ENCODE data around the gene DGKI. TPM values are rescaled to one million over a fixed set of nuclear protein-coding genes. Genes with fewer than 3 reads are reported as not detected.

Gene DGKI
- total and polyA plus RNA-seq, 10 donors: 0.03 to 1.0 (median 0.45) TPM

DNA sequence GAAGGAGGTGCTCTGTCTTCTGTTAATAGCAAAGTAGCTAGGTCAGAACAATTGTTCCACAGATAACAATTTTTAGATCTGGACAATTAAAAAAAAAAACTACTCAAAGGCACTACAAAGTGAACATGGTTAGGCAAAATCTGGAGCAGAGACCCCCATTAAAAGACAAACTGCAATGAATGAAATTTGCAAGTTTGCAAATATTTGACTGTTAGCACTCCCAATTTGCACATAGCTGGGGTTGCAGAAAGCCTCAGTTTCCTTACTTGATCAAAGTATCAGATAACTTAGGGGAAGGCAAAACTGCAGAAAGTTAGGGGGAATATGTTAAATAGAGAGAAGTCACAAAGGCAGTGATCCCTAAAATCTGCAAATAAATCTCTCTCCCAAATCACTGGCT is 68.3 kb downstream of the DGKI start:
- DNase-seq: no peak
- no peak for TF ChIP-seq POLR2A (IDR thresholded peaks at IDR 0.05)
- TF ChIP-seq, protein P1, sequence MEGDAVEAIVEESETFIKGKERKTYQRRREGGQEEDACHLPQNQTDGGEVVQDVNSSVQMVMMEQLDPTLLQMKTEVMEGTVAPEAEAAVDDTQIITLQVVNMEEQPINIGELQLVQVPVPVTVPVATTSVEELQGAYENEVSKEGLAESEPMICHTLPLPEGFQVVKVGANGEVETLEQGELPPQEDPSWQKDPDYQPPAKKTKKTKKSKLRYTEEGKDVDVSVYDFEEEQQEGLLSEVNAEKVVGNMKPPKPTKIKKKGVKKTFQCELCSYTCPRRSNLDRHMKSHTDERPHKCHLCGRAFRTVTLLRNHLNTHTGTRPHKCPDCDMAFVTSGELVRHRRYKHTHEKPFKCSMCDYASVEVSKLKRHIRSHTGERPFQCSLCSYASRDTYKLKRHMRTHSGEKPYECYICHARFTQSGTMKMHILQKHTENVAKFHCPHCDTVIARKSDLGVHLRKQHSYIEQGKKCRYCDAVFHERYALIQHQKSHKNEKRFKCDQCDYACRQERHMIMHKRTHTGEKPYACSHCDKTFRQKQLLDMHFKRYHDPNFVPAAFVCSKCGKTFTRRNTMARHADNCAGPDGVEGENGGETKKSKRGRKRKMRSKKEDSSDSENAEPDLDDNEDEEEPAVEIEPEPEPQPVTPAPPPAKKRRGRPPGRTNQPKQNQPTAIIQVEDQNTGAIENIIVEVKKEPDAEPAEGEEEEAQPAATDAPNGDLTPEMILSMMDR (IDR thresholded peaks at IDR 0.05 in 8 of 11, conservative IDR thresholded peaks at IDR 0.05 in 3 of 11): no peak
- no peak for TF ChIP-seq POLR2AphosphoS5 (IDR thresholded peaks at IDR 0.05)
- peaks cover 0 to 6% (median 0%) of the 10 kb centered on the region in 8 donors for H3K9me3 ChIP-seq
- intact Hi-C loops (cut with DNase I; ENCODE audit: low total_unique reads): no loop called here
- no peak overlapping the region for H3K4me3 ChIP-seq
- H3K27ac ChIP-seq: no peak overlapping the region
- peaks cover 0 to 15% (median 0%) of the 10 kb centered on the region in 7 donors for H3K27me3 ChIP-seq (replicated peaks in 1 of 7)
- H3K4me1 ChIP-seq: no peaks in the 10 kb centered on the region
- H3K36me3 ChIP-seq: no peaks in the 10 kb centered on the region

DNA sequence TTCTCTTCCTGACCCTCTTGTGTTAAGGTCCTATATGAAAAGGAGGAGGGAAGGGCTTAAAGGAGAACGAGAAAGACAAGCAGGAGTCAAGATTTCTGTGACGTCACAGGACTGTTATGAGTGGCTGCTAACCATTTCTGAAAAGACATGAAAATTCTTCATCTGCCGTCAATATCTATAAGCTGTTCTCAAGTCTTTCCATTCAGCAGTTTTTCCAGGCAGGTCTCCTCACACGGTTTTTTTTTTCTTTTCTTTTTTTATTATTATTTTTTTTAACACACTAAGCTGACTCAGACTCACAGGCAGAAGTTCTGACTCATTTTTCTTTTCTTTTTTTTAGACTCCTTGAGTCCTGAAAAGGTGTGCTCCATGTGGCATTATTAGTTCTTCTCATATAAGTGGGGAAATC is 72.0 kb downstream of the DGKI start:
- WGBS, 5 donors: 69 to 80% (median 78%) methylated on average over 4 of the region's 4 CpGs
- TF ChIP-seq POLR2A (IDR thresholded peaks at IDR 0.05) (no peak), POLR2AphosphoS5 (IDR thresholded peaks at IDR 0.05) (no peak)
- TF ChIP-seq, protein P1 (IDR thresholded peaks at IDR 0.05 in 8 of 11, conservative IDR thresholded peaks at IDR 0.05 in 3 of 11): no peak
- H3K27ac ChIP-seq: no peak overlapping the region
- H3K4me3 ChIP-seq: no peak overlapping the region
- intact Hi-C loops (cut with DNase I; ENCODE audit: low total_unique reads): no loop called here
- H3K36me3 ChIP-seq: no peaks in the 10 kb centered on the region
- no peak for DNase-seq
- H3K4me1 ChIP-seq: no peaks in the 10 kb centered on the region
- H3K9me3 ChIP-seq: no peaks in the 10 kb centered on the region
- H3K27me3 ChIP-seq (replicated peaks in 1 of 7): peaks cover 0 to 5% (median 0%) of the 10 kb centered on the region in 7 donors

DNA sequence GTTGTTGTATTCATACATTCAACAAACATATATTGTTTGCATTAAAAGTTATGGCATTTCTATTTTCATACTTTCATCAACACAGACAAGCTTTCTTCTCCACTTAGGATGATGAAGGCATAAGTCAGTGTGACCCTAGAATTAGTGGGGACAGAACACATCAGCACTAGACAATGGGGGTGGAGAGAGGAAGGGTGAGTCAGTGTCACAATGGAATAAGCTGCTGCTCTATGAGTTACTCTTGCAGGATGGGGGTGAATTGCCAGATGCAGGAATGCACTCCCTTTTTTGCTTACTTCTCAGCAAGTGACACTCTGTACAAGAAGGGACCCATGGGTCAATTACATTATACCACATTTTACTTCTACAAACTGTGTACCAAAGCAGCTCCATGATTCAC is 74.0 kb downstream of the DGKI start:
- TF ChIP-seq, protein P1 (IDR thresholded peaks at IDR 0.05 in 8 of 11, conservative IDR thresholded peaks at IDR 0.05 in 3 of 11): no peak
- TF ChIP-seq POLR2AphosphoS5 (IDR thresholded peaks at IDR 0.05) (no peak), POLR2A (IDR thresholded peaks at IDR 0.05) (no peak)
- intact Hi-C loops (cut with DNase I; ENCODE audit: low total_unique reads): no loop called here
- H3K27ac ChIP-seq: no peak overlapping the region
- no peaks in the 10 kb centered on the region for H3K9me3 ChIP-seq
- H3K4me1 ChIP-seq: no peaks in the 10 kb centered on the region
- no peak overlapping the region for H3K4me3 ChIP-seq
- peaks cover 0 to 5% (median 0%) of the 10 kb centered on the region in 7 donors for H3K27me3 ChIP-seq (replicated peaks in 1 of 7)
- DNase-seq: no peak
- no peaks in the 10 kb centered on the region for H3K36me3 ChIP-seq

DNA sequence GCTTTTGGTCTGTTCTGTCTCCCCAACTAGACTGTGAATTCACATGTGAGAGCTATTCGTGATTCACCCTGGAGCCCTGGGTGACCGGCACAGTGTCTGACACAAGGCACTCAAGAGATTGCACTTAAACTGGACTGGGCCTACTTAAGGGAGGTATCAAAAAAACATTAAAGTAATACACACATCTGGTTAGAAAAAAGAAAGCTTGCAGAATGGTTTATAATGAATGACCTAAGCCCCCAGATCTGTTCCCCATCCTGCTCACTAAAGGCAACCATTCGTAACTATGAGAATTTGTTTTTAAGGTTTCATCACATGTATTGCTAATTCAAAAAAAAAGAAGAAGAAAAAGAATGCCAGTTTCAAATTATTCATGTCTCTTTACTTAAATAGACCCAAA is 74.5 kb downstream of the DGKI start:
- WGBS, 5 donors: 63 to 91% (median 87%) methylated on average over 3 of the region's 3 CpGs
- no peak for DNase-seq
- TF ChIP-seq, protein P1 (IDR thresholded peaks at IDR 0.05 in 8 of 11, conservative IDR thresholded peaks at IDR 0.05 in 3 of 11): no peak
- Histone ChIP-seq H3K4me1 (no peaks in the 10 kb centered on the region), H3K9me3 (no peaks in the 10 kb centered on the region), H3K36me3 (no peaks in the 10 kb centered on the region), H3K27ac (no peak overlapping the region), H3K27me3 (replicated peaks in 1 of 7) (peaks cover 0 to 5% (median 0%) of the 10 kb centered on the region in 7 donors), H3K4me3 (no peak overlapping the region)
- intact Hi-C loops (cut with DNase I; ENCODE audit: low total_unique reads): no loop called here

Measured in spleen (tissue), 11 donors.